DMS 273 (cell line): ENCODE data around the gene GINS2.
A peak's percentile ranks its signal among the peaks of the same experiment; 100 is the strongest.

Experiments used
- DNase-seq: peaks from one replicate; lab custom pipeline; 2025; ENCODE audit not compliant: unreplicated experiment; lab: John Stamatoyannopoulos, UW

GINS2 gene

GRCh38 chr16:85641776-85642176, 47.0 kb downstream of the GINS2 start:
- peak; percentile 98 for DNase-seq

GRCh38 chr16:85641305-85641704, 47.4 kb downstream of the GINS2 start:
- peak; percentile 87 for DNase-seq

GRCh38 chr16:85640585-85640984, 48.2 kb downstream of the GINS2 start:
- peak; percentile 76 for DNase-seq

GRCh38 chr16:85640254-85640558, 48.5 kb downstream of the GINS2 start:
- peak; percentile 79 for DNase-seq

GRCh38 chr16:85639529-85640253, 49.1 kb downstream of the GINS2 start:
- DNase-seq, result peak; percentile 99

- no peak for DNase-seq
Observed at GRCh38 chr16:85638695-85639409, 49.9 kb downstream of the GINS2 start.

- peak; percentile 84 for DNase-seq
Observed at GRCh38 chr16:85637808-85638647, 50.7 kb downstream of the GINS2 start.

- peak; percentile 81 for DNase-seq
Observed at GRCh38 chr16:85637061-85637807, 51.5 kb downstream of the GINS2 start.

GRCh38 chr16:85636234-85636812, 52.4 kb downstream of the GINS2 start:
- DNase-seq, result peak; percentile 56

GRCh38 chr16:85635545-85636140, 53.1 kb downstream of the GINS2 start:
- DNase-seq, result peak; percentile 84

GRCh38 chr16:85634747-85635544, 53.8 kb downstream of the GINS2 start:
- peak; percentile 84 for DNase-seq

- DNase-seq, result no peak
Observed at GRCh38 chr16:85633888-85634287, 54.9 kb downstream of the GINS2 start.

- DNase-seq, result no peak
Observed at GRCh38 chr16:85633438-85633743, 55.4 kb downstream of the GINS2 start.

- no peak for DNase-seq
Observed at GRCh38 chr16:85632709-85633437, 55.9 kb downstream of the GINS2 start.

GRCh38 chr16:85631802-85632393, 56.9 kb downstream of the GINS2 start:
- DNase-seq, result peak; percentile 69

GRCh38 chr16:85631230-85631629, 57.5 kb downstream of the GINS2 start:
- DNase-seq, result peak; percentile 60

- no peak for DNase-seq
Observed at GRCh38 chr16:85629853-85630252, 58.9 kb downstream of the GINS2 start.

- no peak for DNase-seq
Observed at GRCh38 chr16:85629326-85629725, 59.4 kb downstream of the GINS2 start.

GRCh38 chr16:85628645-85629044, 60.1 kb downstream of the GINS2 start:
- no peak for DNase-seq
